Left ventricle myocardium superior (tissue), 1 donor: ENCODE measurements around the gene TERB1. TPM values are rescaled to one million over a fixed set of nuclear protein-coding genes. Genes with fewer than 3 reads are reported as not detected.

Experiments
- ATAC-seq: fragments of 200-7000 bp; cut with Tn5 transposase; one replicate; pipeline ENCODE4 v1.9.1; 2020; ENCODE audit warnings: mild to moderate bottlenecking, moderate library complexity
- DNase-seq: peaks from one replicate; pipeline ENCODE4 v3.0.0-alpha.2; 2020
- intact Hi-C: fragments of 100-400 bp; cut with micrococcal nuclease; formaldehyde crosslinking; loops from one replicate; pipeline ENCODE4 v1.11.0; 2022
- total RNA-seq: library from RNA; stranded (reverse); fragmentation: NEBNext Ultra II Directional; extraction: Animal tissue kit (Norgen Biotek cat#: 25700); gene quantifications from one replicate; pipeline ENCODE4 v1.2.1, GENCODE V29; 2021
- donor health status: DM: no; HTN: yes; CAD: no; lungs with severe emphysema.

Gene TERB1
- total RNA-seq, 1 donor from 2014 or later, result not detected

DNA sequence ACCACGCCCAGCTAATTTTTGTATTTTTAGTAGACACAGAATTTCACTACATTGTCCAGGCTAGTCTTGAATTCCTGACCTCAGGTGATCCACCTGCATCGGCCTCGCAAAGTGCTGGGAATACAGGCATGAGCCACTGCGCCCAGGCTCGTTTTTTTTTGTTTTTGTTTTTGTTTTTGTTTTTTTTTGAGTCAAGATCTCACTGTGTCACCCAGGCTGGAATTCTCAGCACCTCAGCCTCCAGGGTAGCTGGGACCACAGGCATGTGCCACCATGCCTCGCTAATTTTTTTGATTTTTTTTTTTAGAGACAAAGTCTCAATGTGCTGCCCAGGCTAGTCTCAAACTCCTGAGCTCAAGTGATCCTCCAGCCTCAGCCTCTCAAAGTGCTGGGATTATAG lies 87.3 kb downstream of the TERB1 start:
- intact Hi-C loops, result no loop called here
- ATAC-seq (no peak), DNase-seq (no peak)

DNA sequence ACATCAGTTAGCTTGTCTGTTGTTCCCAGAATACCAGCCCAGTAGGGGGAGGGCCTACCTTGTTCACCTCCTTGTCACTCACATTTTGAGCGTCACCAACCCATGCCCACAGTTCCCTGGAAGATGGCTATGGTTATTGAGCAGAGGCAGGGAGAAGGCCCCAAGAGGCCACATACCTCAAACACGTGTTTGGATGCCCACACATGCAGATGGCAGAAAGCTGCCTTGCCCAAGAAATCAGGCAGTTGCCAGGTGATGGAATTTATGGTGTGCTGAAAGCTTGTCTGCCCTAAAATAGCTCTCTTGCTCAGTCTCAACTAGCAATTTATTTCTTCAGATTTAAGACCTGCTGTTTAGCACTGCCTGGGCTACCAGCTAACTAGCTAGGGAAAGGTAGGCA lies 88.3 kb downstream of the TERB1 start:
- intact Hi-C loops, result no loop called here
- no peak for DNase-seq
- ATAC-seq, result peak; percentile 20

DNA sequence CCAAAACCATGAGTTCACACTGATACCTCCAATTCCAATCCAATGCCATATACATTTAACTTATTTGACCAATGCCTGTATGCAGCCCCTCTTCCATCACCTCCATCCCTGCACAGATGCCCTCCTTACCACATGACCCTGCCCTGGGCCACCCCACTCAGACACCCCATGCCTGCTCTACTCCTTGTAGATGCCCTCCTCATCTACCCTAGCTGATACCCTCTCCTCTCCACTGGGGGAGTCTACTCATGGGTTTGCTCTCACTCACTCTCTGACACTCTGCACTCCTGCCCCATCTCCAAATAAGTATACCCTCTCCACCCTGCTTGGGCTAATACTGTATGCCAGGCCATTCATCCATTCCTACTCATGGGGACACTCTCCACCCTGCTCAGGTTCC lies 88.9 kb downstream of the TERB1 start:
- no peak for DNase-seq
- no peak for ATAC-seq
- intact Hi-C loops, result no loop called here

DNA sequence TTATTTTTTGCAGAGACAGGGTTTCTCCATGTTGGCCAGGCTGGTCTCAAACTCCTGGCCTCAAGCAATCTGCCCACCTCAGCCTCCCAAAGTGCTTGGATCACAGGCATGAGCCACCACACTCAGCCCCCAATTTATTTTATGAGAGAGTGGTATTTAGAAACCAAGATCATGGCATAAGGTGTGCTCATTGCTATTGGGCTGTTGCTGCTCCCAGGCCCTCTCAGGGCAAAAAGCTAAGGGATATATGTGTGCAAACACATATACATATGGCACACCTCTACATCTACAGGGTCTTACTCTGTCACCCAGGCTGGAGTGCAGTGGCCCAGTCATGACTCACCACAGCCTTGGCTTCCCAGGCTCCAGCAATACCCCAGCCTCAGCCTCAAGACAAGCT lies 89.8 kb downstream of the TERB1 start:
- intact Hi-C loops, result no loop called here
- ATAC-seq, result no peak
- no peak for DNase-seq

DNA sequence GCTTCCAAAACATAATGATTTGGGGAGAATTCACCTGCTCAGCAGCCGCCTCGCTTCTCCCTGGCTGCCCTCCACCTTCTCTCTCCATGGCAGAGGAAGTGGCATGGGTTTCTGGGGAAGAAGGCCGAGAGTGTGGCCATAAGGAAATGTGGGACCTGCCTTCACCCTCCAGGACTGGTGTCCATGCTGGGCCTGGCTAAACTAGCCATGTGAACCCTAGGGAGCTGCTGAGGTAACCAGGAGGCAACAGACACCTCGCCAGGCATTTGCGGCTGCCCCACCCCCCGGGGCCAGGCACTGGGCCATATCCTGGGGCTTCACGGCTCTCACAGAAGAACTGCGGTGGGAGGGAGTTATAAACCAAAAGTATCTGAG lies 94.9 kb downstream of the TERB1 start:
- ATAC-seq (peak; percentile 18), DNase-seq (no peak)
- intact Hi-C loops, result no loop called here

DNA sequence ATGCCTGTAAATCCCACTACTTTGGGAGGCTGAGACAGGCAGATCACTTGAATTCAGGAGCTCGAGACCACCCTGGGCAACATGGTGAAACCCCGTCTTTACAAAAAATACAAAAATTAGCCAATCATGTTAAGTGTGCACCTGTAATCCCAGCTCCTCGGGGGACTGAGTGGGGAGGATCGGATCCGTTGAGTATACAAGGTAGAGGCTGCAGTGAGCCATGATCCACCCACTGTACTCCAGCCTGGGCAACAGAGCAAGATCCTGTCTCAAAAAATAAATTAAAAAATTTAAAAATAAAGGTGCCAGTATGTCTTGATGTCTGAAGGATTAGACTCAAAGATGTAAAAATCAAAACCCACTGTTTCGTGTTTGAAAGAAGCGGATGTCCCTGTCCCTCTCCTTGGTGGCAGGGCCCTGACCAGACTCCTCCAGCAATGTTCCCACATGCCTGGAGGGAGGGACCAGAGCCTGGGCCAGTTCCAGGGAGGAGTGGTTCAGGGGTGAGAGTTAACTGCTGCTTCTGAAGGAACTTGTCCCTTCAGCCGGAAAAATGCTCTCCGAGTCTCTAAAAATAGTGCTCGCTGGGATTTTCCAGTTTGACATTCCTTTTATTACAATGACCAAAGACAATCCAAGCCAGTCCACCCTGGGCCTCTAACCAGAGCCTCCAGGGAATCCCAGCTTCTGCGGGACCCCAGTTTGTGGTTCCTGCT lies 95.4 kb downstream of the TERB1 start:
- intact Hi-C loops, result no loop called here
- DNase-seq (peak; percentile 77), ATAC-seq (peak; percentile 89)

Other genes with a start within 250 kb of the TERB1 start
- gene CKLF, start 249.0 kb downstream of the TERB1 start, total RNA-seq, result 9.1 TPM
- 2.1 TPM for gene CMTM1, start 235.1 kb downstream of the TERB1 start, total RNA-seq
- gene CMTM2, start 222.1 kb downstream of the TERB1 start, total RNA-seq, result not detected
- gene CMTM3, start 196.9 kb downstream of the TERB1 start, total RNA-seq, result 10.6 TPM
- 12.7 TPM for gene CMTM4, start 104.8 kb downstream of the TERB1 start, total RNA-seq
- gene DYNC1LI2, start 50.0 kb downstream of the TERB1 start, total RNA-seq, result 80.6 TPM
- gene NAE1, start 29.4 kb upstream of the TERB1 start, total RNA-seq, result 35.7 TPM
- gene CA7, start 42.8 kb upstream of the TERB1 start, total RNA-seq, result not detected
- 2.2 TPM for gene PDP2, start 78.9 kb upstream of the TERB1 start, total RNA-seq
- not detected for gene CDH16, start 117.3 kb upstream of the TERB1 start, total RNA-seq
- gene RRAD, start 124.0 kb upstream of the TERB1 start, total RNA-seq, result 86.7 TPM
- 114 TPM for gene CIAO2B, start 132.8 kb upstream of the TERB1 start, total RNA-seq
- gene CES2, start 133.9 kb upstream of the TERB1 start, total RNA-seq, result 103 TPM
- 1.6 TPM for gene CES3, start 159.7 kb upstream of the TERB1 start, total RNA-seq
- gene CES4A, start 187.0 kb upstream of the TERB1 start, total RNA-seq, result 6.7 TPM
- gene CBFB, start 227.6 kb upstream of the TERB1 start, total RNA-seq, result 24.2 TPM